WTC11 (cell line): ENCODE measurements around the gene CLIC3. TPM values are rescaled to one million over a fixed set of nuclear protein-coding genes. Genes with fewer than 3 reads are reported as not detected.

Source experiments
- ATAC-seq: fragments of 200-7000 bp; cut with Tn5 transposase; 2 replicates; pipeline ENCODE4 v1.10.0; 2021; ENCODE audit warnings: mild to moderate bottlenecking, moderate library complexity
- CTCF ChIA-PET: fragments of 300-600 bp; sonication (Branson Sonifier 250); formaldehyde crosslinking; loops from one replicate; lab custom pipeline; 2021; ENCODE audit warnings: antibody characterized with exemption; lab: Charles Lee
- POLR2A ChIA-PET: fragments of 350-600 bp; sonication (Branson Sonifier 250); formaldehyde crosslinking; loops from one replicate; lab custom pipeline; 2021; ENCODE audit warnings: antibody characterized with exemption; lab: Charles Lee
- DNase-seq: peaks from one replicate; pipeline ENCODE4 v3.0.0; 2021; ENCODE audit warnings: low spot score
- H3K27ac Mint-ChIP-seq: 2 replicates; pipeline ENCODE4 v1.8.0; 2021; ENCODE audit warnings: mixed read lengths
- H3K27me3 Mint-ChIP-seq: 2 replicates; pipeline ENCODE4 v1.8.0; 2021; ENCODE audit warnings: low read depth, mild to moderate bottlenecking, moderate library complexity, mixed read lengths
- H3K36me3 Mint-ChIP-seq: 2 replicates; pipeline ENCODE4 v1.8.0; 2021; ENCODE audit warnings: mixed read lengths
- H3K4me1 Mint-ChIP-seq: 2 replicates; pipeline ENCODE4 v1.8.0; 2022; ENCODE audit warnings: mixed read lengths
- H3K4me3 Mint-ChIP-seq: 2 replicates; pipeline ENCODE4 v1.8.0; 2021; ENCODE audit warnings: mild to moderate bottlenecking, moderate library complexity, mixed read lengths
- H3K9me3 Mint-ChIP-seq: 2 replicates; pipeline ENCODE4 v1.8.0; 2021; ENCODE audit warnings: mixed read lengths
- ATF3 ChIP-seq: sonication (generic); formaldehyde crosslinking; conservative IDR thresholded peaks from 2 replicates; pipeline ENCODE4 v1.8.1; 2022; ENCODE audit warnings: mild to moderate bottlenecking, missing genetic modification reagents
- CBFB ChIP-seq: sonication (generic); formaldehyde crosslinking; IDR thresholded peaks from 2 replicates; pipeline ENCODE4 v1.8.1; 2022; ENCODE audit warnings: mild to moderate bottlenecking, low read depth, missing genetic modification reagents
- FOXJ3 ChIP-seq: sonication (generic); formaldehyde crosslinking; IDR thresholded peaks from 2 replicates; pipeline ENCODE4 v1.9.0; 2021; ENCODE audit warnings: missing genetic modification reagents, mild to moderate bottlenecking, borderline replicate concordance
- GRHL2 ChIP-seq: fragments of 250-450 bp; sonication (Bioruptor Pico); IDR thresholded peaks from 2 replicates; pipeline ENCODE4 v1.8.0; 2022; ENCODE audit warnings: mild to moderate bottlenecking, moderate library complexity; ENCODE audit not compliant: insufficient replicate concordance, severe bottlenecking
- JAZF1 ChIP-seq: fragments of 250-450 bp; sonication (Bioruptor Pico); IDR thresholded peaks from 2 replicates; pipeline ENCODE4 v1.9.0; 2021; ENCODE audit warnings: moderate library complexity, mild to moderate bottlenecking, inconsistent platforms
- NR1H2 ChIP-seq: sonication (generic); formaldehyde crosslinking; IDR thresholded peaks from 2 replicates; pipeline ENCODE4 v1.9.0; 2021; ENCODE audit warnings: mild to moderate bottlenecking, moderate library complexity, missing genetic modification reagents
- NR3C1 ChIP-seq: sonication (generic); formaldehyde crosslinking; conservative IDR thresholded peaks from 2 replicates; pipeline ENCODE4 v1.8.1; 2023; ENCODE audit warnings: low read depth, mild to moderate bottlenecking, missing genetic modification reagents
- RORB ChIP-seq: fragments of 250-450 bp; sonication (Bioruptor Pico); IDR thresholded peaks from 2 replicates; pipeline ENCODE4 v1.9.0; 2021; ENCODE audit warnings: mild to moderate bottlenecking
- SMAD3 ChIP-seq: sonication (generic); formaldehyde crosslinking; IDR thresholded peaks from 2 replicates; pipeline ENCODE4 v1.8.0; 2022; ENCODE audit warnings: missing genetic modification reagents, mild to moderate bottlenecking, borderline replicate concordance
- SOX15 ChIP-seq: fragments of 250-450 bp; sonication (Bioruptor Pico); IDR thresholded peaks from 2 replicates; pipeline ENCODE4 v1.9.0; 2021; ENCODE audit warnings: mild to moderate bottlenecking
- TCF7 ChIP-seq: sonication (generic); formaldehyde crosslinking; IDR thresholded peaks from 2 replicates; pipeline ENCODE4 v1.8.0; 2022; ENCODE audit warnings: mild to moderate bottlenecking, low read depth, missing genetic modification reagents, moderate library complexity
- TEAD1 ChIP-seq: sonication (generic); formaldehyde crosslinking; IDR thresholded peaks from 2 replicates; pipeline ENCODE4 v1.8.0; 2022; ENCODE audit warnings: mild to moderate bottlenecking, missing genetic modification reagents
- TEAD4 ChIP-seq: sonication (generic); formaldehyde crosslinking; IDR thresholded peaks from 2 replicates; pipeline ENCODE4 v1.8.0; 2022; ENCODE audit warnings: mild to moderate bottlenecking, missing genetic modification reagents
- ZNF138 ChIP-seq: sonication (generic); formaldehyde crosslinking; conservative IDR thresholded peaks from 2 replicates; pipeline ENCODE4 v1.8.1; 2022; ENCODE audit warnings: mild to moderate bottlenecking, moderate library complexity, missing genetic modification reagents
- ZNF416 ChIP-seq: fragments of 250-450 bp; sonication (Bioruptor Pico); IDR thresholded peaks from 2 replicates; pipeline ENCODE4 v1.9.0; 2021; ENCODE audit warnings: mild to moderate bottlenecking, inconsistent platforms
- total RNA-seq: library from RNA; stranded (reverse); gene quantifications from 3 replicates; pipeline ENCODE4 v1.2.3, GENCODE V29; 2021
- TF ChIP-seq, protein P1 (sequence below): sonication (generic); formaldehyde crosslinking; IDR thresholded peaks from 2 replicates; pipeline ENCODE4 v1.8.1; 2022; ENCODE audit warnings: missing genetic modification reagents, borderline replicate concordance
- TF ChIP-seq, protein P2 (sequence below): sonication (generic); formaldehyde crosslinking; IDR thresholded peaks from 2 replicates; pipeline ENCODE4 v1.8.1; 2022; ENCODE audit warnings: low read depth, missing genetic modification reagents, borderline replicate concordance
- TF ChIP-seq, protein P3 (sequence below): sonication (generic); formaldehyde crosslinking; IDR thresholded peaks from 2 replicates; pipeline ENCODE4 v1.8.1; 2022; ENCODE audit warnings: mild to moderate bottlenecking, missing genetic modification reagents, moderate library complexity, borderline replicate concordance
- TF ChIP-seq, protein P4 (sequence below): sonication (generic); formaldehyde crosslinking; IDR thresholded peaks from 2 replicates; pipeline ENCODE4 v1.8.1; 2023; ENCODE audit warnings: mild to moderate bottlenecking, missing genetic modification reagents, borderline replicate concordance
- TF ChIP-seq, protein P5 (sequence below): sonication (generic); formaldehyde crosslinking; IDR thresholded peaks from 2 replicates; pipeline ENCODE4 v1.8.1; 2023; ENCODE audit warnings: mild to moderate bottlenecking, missing genetic modification reagents

CLIC3 gene
- total RNA-seq, 1 experiment from 2014 or later, result 0.31 TPM

GRCh38 chr9:136951541-136952320, 44.6 kb downstream of the CLIC3 start, which contains the start of gene LCN12 (continued):
- TF ChIP-seq, protein P1, sequence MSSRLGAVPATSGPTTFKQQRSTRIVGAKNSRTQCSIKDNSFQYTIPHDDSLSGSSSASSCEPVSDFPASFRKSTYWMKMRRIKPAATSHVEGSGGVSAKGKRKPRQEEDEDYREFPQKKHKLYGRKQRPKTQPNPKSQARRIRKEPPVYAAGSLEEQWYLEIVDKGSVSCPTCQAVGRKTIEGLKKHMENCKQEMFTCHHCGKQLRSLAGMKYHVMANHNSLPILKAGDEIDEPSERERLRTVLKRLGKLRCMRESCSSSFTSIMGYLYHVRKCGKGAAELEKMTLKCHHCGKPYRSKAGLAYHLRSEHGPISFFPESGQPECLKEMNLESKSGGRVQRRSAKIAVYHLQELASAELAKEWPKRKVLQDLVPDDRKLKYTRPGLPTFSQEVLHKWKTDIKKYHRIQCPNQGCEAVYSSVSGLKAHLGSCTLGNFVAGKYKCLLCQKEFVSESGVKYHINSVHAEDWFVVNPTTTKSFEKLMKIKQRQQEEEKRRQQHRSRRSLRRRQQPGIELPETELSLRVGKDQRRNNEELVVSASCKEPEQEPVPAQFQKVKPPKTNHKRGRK, result no peak
- TF ChIP-seq, all 79 proteins: peak for 0

- ATAC-seq, result no peak
- peaks cover 7% of the 10 kb centered on the region for H3K4me1 Mint-ChIP-seq
- no peaks in the 10 kb centered on the region for H3K9me3 Mint-ChIP-seq
- no peaks in the 10 kb centered on the region for H3K27me3 Mint-ChIP-seq
- no peaks in the 10 kb centered on the region for H3K36me3 Mint-ChIP-seq
- CTCF ChIA-PET, result interaction anchor here (0.6 to 8.7 kb wide), 5 partner anchors 27 to 117 kb away, joined by 3 to 151 read pairs (median 8); partner anchors contain the start of gene NPDC1
- H3K27ac Mint-ChIP-seq, result no peak overlapping the region
- DNase-seq, result no peak
- no peak for TF ChIP-seq ATF3 (CRISPR knock-in tag)
- TF ChIP-seq TEAD1 (CRISPR knock-in tag), result no peak
- TF ChIP-seq NR1H2 (CRISPR knock-in tag), result no peak
- no peak for TF ChIP-seq NR3C1
- TF ChIP-seq, protein P2, sequence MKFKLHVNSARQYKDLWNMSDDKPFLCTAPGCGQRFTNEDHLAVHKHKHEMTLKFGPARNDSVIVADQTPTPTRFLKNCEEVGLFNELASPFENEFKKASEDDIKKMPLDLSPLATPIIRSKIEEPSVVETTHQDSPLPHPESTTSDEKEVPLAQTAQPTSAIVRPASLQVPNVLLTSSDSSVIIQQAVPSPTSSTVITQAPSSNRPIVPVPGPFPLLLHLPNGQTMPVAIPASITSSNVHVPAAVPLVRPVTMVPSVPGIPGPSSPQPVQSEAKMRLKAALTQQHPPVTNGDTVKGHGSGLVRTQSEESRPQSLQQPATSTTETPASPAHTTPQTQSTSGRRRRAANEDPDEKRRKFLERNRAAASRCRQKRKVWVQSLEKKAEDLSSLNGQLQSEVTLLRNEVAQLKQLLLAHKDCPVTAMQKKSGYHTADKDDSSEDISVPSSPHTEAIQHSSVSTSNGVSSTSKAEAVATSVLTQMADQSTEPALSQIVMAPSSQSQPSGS (CRISPR knock-in tag), result no peak
- TF ChIP-seq ZNF138 (CRISPR knock-in tag), result no peak
- TF ChIP-seq, protein P3, sequence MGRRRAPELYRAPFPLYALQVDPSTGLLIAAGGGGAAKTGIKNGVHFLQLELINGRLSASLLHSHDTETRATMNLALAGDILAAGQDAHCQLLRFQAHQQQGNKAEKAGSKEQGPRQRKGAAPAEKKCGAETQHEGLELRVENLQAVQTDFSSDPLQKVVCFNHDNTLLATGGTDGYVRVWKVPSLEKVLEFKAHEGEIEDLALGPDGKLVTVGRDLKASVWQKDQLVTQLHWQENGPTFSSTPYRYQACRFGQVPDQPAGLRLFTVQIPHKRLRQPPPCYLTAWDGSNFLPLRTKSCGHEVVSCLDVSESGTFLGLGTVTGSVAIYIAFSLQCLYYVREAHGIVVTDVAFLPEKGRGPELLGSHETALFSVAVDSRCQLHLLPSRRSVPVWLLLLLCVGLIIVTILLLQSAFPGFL (CRISPR knock-in tag), result no peak
- no peak for TF ChIP-seq TEAD4 (CRISPR knock-in tag)
- no peak for TF ChIP-seq JAZF1 (CRISPR knock-in tag)
- TF ChIP-seq CBFB, result no peak
- no peak for TF ChIP-seq SMAD3
- no peak for TF ChIP-seq ZNF416 (CRISPR knock-in tag)
- no peak for TF ChIP-seq TCF7
- TF ChIP-seq SOX15, result no peak
- TF ChIP-seq GRHL2 (CRISPR knock-in tag), result no peak
- TF ChIP-seq, protein P4, sequence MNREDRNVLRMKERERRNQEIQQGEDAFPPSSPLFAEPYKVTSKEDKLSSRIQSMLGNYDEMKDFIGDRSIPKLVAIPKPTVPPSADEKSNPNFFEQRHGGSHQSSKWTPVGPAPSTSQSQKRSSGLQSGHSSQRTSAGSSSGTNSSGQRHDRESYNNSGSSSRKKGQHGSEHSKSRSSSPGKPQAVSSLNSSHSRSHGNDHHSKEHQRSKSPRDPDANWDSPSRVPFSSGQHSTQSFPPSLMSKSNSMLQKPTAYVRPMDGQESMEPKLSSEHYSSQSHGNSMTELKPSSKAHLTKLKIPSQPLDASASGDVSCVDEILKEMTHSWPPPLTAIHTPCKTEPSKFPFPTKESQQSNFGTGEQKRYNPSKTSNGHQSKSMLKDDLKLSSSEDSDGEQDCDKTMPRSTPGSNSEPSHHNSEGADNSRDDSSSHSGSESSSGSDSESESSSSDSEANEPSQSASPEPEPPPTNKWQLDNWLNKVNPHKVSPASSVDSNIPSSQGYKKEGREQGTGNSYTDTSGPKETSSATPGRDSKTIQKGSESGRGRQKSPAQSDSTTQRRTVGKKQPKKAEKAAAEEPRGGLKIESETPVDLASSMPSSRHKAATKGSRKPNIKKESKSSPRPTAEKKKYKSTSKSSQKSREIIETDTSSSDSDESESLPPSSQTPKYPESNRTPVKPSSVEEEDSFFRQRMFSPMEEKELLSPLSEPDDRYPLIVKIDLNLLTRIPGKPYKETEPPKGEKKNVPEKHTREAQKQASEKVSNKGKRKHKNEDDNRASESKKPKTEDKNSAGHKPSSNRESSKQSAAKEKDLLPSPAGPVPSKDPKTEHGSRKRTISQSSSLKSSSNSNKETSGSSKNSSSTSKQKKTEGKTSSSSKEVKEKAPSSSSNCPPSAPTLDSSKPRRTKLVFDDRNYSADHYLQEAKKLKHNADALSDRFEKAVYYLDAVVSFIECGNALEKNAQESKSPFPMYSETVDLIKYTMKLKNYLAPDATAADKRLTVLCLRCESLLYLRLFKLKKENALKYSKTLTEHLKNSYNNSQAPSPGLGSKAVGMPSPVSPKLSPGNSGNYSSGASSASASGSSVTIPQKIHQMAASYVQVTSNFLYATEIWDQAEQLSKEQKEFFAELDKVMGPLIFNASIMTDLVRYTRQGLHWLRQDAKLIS (CRISPR knock-in tag), result no peak
- TF ChIP-seq RORB, result no peak
- no peak for TF ChIP-seq FOXJ3 (CRISPR knock-in tag)
- TF ChIP-seq, protein P5, sequence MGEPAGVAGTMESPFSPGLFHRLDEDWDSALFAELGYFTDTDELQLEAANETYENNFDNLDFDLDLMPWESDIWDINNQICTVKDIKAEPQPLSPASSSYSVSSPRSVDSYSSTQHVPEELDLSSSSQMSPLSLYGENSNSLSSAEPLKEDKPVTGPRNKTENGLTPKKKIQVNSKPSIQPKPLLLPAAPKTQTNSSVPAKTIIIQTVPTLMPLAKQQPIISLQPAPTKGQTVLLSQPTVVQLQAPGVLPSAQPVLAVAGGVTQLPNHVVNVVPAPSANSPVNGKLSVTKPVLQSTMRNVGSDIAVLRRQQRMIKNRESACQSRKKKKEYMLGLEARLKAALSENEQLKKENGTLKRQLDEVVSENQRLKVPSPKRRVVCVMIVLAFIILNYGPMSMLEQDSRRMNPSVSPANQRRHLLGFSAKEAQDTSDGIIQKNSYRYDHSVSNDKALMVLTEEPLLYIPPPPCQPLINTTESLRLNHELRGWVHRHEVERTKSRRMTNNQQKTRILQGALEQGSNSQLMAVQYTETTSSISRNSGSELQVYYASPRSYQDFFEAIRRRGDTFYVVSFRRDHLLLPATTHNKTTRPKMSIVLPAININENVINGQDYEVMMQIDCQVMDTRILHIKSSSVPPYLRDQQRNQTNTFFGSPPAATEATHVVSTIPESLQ (CRISPR knock-in tag), result no peak
- TF ChIP-seq, all 79 proteins: peak for 0
- POLR2A ChIA-PET, result no interaction called here
- peak overlapping the region; percentile 72 for H3K4me3 Mint-ChIP-seq
Measured at GRCh38 chr9:136950656-136951276, 45.6 kb downstream of the CLIC3 start.
